A549 (cell line): Measurements from ENCODE around the gene KIF4B.

ENCODE experiments used
- BHLHE40 ChIP-seq: IDR thresholded peaks from 2 replicates; pipeline ENCODE4 v1.6.1; 2012; ENCODE audit warnings: low read depth, low read length, inconsistent platforms
- CTCF ChIP-seq: fragments of >200 bp; sonication (Bioruptor Twin); formaldehyde crosslinking; IDR thresholded peaks from 3 replicates; pipeline ENCODE4 v1.5.1; 2016
- EP300 ChIP-seq, 2 experiments: fragments of >200 bp; sonication (Bioruptor Twin); formaldehyde crosslinking; IDR thresholded peaks; 2 replicates in 1 of 2; 3 replicates in 1 of 2; pipeline ENCODE4 v1.6.1; 2016 to 2017
- FOXS1 ChIP-seq: fragments of 250-450 bp; sonication (Bioruptor Pico); IDR thresholded peaks from 2 replicates; pipeline ENCODE4 v1.5.0; 2020; ENCODE audit warnings: mild to moderate bottlenecking, moderate library complexity
- KDM1A ChIP-seq: fragments of 200-600 bp; sonication (generic); IDR thresholded peaks from 2 replicates; pipeline ENCODE4 v1.6.1; 2016; ENCODE audit warnings: low read depth, mild to moderate bottlenecking
- KDM5A ChIP-seq: fragments of 200-600 bp; sonication (generic); IDR thresholded peaks from 2 replicates; pipeline ENCODE4 v1.6.1; 2016; ENCODE audit warnings: antibody characterized with exemption, mild to moderate bottlenecking
- MYC ChIP-seq: IDR thresholded peaks from 2 replicates; pipeline ENCODE4 v1.6.1; 2012; ENCODE audit warnings: mild to moderate bottlenecking, inconsistent platforms, low read length, improper control_type of control experiment, borderline replicate concordance
- PHF8 ChIP-seq: fragments of 200-600 bp; sonication (generic); IDR thresholded peaks from 2 replicates; pipeline ENCODE4 v1.6.1; 2016; ENCODE audit warnings: low read depth, mild to moderate bottlenecking, antibody characterized with exemption, moderate library complexity, borderline replicate concordance
- RAD21 ChIP-seq, 2 experiments: fragments of >200 bp in 1 of 2; sonication (Bioruptor Twin) in 1 of 2; formaldehyde crosslinking in 1 of 2; IDR thresholded peaks in 1 of 2; conservative IDR thresholded peaks in 1 of 2; 2 replicates in 1 of 2; 3 replicates in 1 of 2; pipeline ENCODE4 v1.6.1; 2012 to 2018; ENCODE audit warnings: inconsistent platforms in 1 of 2
- ZSCAN20 ChIP-seq: fragments of 250-450 bp; sonication (Bioruptor Pico); IDR thresholded peaks from 2 replicates; pipeline ENCODE4 v1.8.0; 2022; ENCODE audit warnings: mild to moderate bottlenecking, moderate library complexity
- TF ChIP-seq, protein P1 (sequence below): IDR thresholded peaks from 2 replicates; pipeline ENCODE4 v1.6.1; 2012

- TF ChIP-seq CTCF (no peak), EP300 (IDR thresholded peaks at IDR 0.05) (no peak), RAD21 (conservative IDR thresholded peaks at IDR 0.05 in 1 of 2, IDR thresholded peaks at IDR 0.05 in 1 of 2) (no peak), BHLHE40 (no peak), KDM1A (no peak), MYC (no peak), KDM5A (no peak), ZSCAN20 (CRISPR knock-in tag) (no peak), FOXS1 (CRISPR knock-in tag) (no peak), PHF8 (no peak)
- TF ChIP-seq, protein P1, sequence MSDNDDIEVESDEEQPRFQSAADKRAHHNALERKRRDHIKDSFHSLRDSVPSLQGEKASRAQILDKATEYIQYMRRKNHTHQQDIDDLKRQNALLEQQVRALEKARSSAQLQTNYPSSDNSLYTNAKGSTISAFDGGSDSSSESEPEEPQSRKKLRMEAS: no peak
Observed at GRCh38 chr5:155050384-155051019, 36.9 kb downstream of the KIF4B start.
